Left forelimb (tissue), 1 donor: ENCODE results near the gene GABPB1.
"Not testable (repeated sequence)": the region's sequence is repeated elsewhere in the genome, so short reads cannot be mapped to it uniquely, and the experiment has no call there.

ENCODE experiments used
- DNase-seq: peaks from one replicate; pipeline ENCODE4 v3.0.0-alpha.2; 2018; ENCODE audit warnings: low spot score

The GABPB1 gene

DNA sequence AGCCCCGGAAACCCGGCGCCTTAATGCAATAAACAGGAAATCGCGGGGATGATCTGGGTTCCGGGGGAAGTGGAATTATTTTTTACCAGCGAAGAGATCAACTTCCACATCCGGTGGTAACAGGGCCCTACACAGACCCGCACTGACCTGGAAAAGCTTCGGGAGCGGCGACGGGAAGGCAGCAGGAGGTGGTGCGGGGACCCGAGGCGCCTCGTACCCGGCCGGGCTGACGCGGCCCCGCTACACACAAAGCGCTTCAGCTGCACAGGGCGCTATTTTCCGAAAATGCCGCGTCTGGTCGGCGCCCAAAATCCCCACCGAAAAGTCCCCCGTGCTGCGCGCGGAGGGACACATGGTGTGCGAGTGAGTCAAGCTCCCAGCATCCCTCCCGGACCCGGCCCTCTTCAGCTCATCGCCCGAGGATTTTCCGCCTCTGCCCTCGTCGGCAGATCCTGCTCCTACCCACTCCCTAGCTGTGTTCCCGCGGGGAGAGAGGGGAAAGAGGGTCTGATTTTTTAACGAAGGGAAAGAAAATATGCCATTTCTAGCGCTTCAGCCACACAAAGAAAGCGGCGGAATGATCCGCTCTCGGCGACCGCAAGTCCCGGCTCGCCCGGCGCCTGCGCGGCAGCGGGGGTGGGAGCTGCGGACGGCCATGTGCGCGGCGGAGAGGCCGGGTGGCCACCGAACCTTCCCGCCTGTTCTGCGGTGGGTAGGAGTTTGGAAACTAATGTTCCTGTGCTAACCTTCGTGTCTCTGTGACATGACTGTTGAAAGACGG, at the start of gene GABPB1:
TSS of gene GABPB1 (minus strand) at position 361 of the 781 bp plus-strand sequence. CDS start 45,400 bp downstream, outside the sequence.
- peak; percentile 97 for DNase-seq

DNA sequence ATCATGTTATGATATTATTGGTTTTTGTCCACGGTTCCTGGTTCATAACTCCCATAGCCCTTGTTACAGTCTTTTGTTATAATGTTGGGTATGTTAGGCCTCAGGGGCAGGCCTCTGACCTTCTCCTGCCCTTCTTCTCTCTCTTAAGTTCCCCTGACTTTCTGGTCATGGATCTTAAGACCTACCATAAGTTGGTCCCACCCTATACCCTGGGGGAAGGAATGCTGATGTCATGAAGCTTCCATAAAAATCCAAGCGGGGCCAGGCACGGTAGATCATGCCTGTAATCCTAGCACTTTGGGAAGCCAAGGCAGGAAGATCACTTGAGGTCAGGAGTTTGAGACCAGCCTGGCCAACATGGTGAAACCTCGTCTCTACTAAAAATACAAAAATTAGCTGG, 36.6 kb upstream of the GABPB1 start:
- not testable (repeated sequence) for DNase-seq

DNA sequence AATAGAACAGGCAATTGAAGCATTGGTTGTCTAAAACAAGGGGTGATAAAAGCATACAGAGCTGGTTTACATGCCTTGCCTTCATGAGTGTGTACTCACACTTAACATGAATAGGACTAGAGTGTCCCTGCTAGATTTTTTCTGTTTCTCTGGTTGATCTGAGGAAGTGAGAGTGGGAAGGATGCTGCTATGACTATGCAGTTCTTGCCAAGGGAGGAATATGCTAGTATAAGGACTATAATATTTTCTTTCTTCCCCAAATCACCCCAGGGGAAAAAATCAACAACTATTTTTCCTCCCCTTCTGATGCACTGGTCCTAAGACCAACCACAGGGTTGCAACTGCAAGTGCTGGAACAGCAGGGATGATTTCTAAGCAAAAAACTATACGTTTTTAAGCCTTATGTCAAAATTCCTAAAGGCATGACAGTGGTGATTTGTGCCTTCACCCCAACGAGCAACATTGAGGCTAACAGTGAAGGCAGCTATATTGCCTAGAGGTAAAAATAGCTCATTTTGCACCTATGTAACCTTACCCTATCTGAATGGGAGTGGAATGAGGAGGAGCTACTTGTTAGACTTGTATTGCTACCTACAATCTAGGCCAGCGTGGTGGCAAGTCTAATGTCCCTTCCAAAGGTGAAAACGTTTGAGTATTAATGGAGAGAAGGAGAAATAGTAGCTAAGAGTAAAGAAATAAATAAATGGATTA, 35.7 kb upstream of the GABPB1 start:
- no peak for DNase-seq

DNA sequence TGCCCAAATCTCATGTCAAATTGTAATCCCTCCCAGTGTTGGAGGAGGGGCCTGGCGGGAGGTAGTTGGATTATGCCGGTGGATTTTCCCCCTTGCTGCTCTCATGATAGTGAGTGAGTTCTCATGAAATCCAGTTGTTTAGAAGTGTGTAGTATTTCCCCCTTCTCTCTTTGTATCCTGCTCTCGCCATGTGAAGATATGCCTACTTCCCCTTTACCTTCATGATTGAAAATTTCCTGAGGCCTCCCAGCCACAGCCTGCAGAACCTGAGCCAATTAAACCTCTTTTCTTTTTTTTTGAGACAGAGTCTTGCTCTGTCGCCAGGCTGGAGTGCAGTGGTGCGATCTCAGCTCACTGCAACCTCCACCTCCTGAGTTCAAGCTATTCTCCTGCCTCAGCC, 27.4 kb upstream of the GABPB1 start:
- DNase-seq, result not testable (repeated sequence)

DNA sequence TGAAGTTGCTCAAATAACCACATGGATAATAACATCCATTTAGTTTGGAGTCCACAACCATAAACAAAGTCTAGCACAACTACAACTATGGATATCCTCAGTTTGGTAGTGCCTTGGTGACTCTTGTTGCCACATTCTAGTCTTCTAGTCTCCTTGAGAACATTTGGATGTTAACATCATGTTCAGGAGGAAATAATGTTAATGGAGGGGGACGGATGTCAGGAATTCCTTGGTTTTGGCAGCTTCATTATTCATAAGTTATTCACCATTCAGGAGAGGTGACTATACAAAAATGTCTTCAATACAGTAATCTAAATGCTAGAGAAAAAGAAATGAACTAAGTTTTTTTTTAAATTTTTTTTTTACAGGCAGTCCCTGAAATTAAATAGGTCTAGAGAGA, 26.4 kb upstream of the GABPB1 start:
- DNase-seq, result no peak

DNA sequence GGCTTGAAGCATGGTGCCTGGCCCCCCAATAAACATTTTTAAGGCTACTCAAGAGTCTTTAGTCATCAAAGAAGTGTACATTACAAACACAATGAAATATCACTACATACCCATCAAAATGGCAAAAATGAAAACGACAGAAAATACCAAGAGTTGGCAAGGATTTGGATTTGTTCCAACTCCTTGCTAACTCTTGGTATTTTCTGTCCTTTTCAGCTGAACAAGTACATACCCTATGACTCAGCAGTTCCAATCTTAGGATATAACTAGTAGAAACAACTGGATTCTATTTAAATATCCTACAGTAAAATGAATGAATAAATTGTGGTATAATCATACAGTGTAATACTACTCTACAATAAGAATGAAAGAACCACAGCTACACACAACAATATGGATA, 25.1 kb upstream of the GABPB1 start:
- DNase-seq, result no peak

DNA sequence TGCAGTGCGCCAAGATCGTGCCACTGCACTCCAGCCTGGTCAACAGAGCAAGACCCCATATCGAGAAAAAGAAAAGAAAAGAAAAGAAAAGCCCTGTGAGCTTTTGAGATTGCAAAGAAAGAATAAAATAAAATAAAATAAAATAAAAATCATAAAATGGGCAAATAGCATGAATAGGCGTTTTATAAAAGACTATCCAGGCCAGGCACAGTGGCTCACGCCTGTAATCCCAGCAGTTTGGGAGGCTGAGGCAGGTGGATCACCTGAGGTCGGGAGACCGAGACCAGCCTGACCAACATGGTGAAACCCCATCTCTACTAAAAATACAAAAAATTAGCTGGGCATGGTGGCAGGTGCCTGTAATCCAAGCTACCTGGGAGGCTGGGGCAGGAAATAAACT, 24.4 kb upstream of the GABPB1 start:
- DNase-seq, result not testable (repeated sequence)

DNA sequence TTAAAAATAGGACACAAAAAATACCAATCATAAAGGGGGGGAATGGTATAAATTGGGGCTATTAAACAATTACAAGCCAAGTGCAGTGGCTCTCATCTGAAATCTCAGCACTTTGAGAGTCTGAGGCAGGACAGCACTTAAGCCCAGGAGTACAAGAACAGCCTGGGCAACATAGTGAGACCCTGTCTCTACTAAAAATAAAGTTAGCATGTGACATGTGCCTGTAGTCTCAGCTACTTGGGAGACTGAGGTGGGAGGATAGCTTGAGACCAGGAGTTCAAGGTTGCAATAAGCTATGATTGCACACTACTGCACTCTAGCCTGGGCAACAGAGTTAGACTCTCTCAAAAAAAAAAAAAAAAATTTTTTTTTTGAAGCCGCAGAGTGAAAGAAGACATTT, 23.8 kb upstream of the GABPB1 start:
- DNase-seq, result no peak

DNA sequence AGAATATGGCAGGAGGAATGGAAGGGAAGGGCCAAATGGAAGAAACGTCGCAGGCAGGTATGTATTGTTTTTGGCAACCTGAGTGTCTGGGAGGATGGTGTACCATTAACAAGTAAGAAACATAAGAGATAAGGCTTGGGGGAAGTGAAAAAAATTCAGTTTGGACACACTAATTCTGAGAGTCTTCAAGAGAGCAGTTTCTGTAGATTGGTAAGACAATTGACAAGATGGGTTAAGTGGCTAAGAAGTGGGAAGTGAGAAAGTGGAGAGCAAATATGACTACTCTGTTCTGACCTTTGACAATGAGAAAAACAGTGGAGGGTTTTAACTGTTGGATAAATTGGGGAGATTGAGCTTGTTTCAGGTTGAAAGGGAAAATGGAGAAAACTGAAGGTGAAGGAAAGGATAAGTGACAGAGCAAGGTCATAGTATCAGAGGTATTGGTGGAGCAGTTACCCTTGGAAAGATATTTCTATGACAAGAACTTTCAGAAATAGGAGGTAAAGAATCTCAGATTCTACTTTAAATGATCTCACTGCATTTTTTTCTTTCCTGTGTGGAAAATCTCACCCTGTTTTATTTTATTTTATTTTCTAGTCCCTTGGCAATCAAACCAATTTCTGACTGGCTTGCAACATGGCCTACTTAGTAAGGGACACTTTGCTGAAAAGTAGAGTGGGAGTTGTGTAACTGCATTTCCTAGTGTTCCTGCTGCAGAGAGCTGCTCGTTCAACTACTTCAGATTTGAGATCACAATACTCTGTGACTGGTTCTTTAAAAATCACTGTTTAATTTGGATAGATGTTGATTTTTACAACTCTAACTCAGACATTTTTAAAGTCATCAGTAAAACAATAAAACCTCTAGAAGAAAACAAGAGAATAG, 23.1 kb upstream of the GABPB1 start:
- no peak for DNase-seq

DNA sequence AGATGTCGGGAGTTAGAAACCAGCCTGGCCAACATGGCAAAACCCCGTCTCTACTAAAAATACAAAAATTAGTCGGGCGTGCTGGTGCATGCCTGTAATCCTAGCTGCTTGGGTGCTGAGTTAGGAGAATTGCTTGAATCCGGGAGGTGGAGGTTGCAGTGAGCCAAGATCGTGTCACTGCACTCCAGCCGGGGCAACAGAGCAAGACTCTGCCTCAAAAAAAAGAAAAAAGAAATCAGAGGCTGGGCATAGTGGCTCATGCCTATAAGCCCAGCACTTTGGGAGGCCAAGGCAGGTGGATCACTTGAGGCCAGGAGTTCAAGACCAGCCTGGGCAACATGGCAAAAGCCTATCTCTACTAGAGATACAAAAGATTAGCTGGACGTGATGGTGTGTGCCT, 14.6 kb upstream of the GABPB1 start:
- not testable (repeated sequence) for DNase-seq

DNA sequence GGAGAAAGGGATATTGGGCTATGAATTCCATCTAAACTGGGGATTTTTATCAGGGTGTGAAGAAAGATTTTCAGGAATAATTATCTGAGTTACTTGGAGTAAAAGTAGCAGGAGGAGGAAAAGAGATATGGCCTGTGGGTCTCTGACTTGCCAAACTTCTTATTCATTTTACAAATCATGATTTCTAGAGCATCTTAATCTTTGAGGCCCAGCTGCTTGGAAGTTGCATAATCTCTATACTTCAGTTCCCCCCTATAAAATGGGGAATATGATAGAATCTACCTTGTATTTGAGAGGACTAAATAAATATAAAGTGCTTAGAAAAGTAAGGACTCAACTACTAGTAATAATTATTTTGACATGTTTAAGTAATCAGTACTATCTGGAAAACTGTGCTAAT, 11.0 kb upstream of the GABPB1 start:
- no peak for DNase-seq

DNA sequence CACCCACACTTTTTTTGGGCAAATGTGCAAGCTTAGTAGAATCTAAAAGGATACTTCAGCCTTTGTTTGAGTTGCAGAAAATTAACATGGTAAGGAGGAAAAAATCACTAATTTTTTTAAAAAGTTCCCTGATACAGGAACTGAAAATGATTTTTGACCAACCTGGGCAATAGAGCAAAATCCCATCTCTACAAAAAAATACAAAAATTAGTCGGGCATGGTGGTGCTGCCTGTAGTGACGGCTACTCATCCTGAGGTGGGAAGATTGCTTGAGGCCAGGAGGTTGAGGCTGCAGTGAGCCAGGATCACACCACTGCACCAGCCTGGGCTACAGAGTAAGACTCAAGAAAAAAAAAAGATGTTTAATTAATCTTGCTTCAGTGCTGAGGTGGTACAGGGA, 10.6 kb upstream of the GABPB1 start:
- no peak for DNase-seq

DNA sequence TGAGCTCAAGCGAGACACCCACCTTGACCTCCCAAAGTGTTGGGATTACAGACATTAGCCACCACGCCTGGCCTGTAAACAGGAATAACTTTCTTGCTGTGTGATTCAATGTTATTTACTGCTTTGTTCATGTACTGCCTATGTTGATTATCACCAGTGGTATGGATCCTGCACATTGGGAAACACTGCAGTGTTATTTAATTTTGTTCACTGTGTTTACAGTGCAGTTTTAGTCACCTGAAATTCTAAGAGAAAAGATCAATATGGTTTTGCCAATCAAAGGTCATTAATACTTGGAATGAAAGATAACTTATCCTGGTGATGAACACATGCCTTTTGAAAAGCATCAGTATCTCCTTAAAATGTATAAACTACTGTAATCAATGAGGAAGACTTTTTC, 8.6 kb upstream of the GABPB1 start:
- no peak for DNase-seq

DNA sequence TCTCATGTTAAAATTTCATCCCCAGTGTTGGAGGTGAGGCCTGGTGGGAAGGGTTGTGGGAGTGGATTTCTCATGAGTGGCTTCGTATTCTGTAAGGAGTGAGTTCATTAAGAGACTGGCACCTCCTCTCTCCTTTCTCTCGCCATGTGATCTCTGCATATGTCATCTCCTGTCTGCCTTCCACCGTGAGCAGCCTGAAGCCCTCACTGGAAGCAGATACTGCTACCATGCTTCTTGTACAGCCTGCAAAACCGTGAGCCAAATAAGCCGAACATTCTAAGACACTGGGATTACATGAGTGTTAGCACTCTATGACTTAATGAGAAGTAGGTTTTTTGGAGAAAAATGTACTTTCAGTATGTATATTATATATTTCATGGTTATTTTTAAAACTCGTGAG, 6.8 kb upstream of the GABPB1 start:
- no peak for DNase-seq

DNA sequence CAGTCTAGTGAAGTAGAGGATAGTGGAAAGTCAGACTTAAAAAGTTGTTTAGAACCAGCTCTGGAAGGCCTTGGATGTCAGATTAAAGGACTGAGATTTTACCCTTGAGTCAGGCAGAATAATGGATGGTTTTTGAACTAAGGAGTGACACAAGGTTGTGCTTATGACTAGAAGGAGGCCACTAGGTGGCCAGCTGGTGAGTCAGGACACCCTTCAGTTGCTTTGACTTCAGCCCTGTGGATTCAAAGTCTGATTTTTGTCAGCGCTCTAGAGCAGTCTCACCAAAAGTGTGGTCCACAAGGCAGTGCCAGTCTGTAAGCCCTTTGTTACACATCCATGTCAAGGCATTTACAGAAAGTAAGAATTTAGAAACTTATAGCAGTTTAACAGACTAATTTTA, 3.8 kb upstream of the GABPB1 start:
- no peak for DNase-seq

DNA sequence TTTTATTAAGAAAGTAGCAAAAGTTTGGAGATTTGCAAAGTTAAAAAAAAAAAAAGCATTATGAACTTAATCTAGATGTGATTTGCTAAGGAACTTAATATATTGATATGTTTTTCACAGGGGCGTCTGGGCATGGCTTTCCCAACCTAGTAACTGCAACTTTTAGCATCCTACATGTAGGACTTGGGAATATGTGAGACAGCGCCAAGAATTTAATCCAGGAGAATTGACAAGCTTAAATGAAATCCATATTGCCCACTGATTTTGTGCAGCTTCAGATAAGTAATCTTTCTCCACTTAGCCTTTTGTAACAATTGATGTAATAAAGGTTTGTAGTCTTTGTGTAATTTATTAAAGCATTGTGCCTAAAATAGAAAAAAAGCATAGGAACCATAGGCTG, 982 bp upstream of the GABPB1 start:
- DNase-seq, result no peak

DNA sequence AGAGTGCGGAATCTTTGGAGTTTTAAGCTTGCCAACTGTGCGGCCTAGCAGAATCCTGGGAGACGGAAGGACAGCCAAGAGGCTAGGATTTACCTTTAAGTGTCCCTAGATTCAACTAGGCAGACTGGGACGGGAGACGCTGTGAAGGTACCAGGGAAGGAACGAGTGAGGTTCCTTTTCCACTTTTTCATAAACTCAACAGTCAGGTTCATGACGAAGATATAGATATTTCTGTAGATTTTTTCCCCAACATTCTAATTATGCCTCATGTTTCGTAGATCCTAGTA, 564 bp upstream of the GABPB1 start:
- DNase-seq, result no peak

DNA sequence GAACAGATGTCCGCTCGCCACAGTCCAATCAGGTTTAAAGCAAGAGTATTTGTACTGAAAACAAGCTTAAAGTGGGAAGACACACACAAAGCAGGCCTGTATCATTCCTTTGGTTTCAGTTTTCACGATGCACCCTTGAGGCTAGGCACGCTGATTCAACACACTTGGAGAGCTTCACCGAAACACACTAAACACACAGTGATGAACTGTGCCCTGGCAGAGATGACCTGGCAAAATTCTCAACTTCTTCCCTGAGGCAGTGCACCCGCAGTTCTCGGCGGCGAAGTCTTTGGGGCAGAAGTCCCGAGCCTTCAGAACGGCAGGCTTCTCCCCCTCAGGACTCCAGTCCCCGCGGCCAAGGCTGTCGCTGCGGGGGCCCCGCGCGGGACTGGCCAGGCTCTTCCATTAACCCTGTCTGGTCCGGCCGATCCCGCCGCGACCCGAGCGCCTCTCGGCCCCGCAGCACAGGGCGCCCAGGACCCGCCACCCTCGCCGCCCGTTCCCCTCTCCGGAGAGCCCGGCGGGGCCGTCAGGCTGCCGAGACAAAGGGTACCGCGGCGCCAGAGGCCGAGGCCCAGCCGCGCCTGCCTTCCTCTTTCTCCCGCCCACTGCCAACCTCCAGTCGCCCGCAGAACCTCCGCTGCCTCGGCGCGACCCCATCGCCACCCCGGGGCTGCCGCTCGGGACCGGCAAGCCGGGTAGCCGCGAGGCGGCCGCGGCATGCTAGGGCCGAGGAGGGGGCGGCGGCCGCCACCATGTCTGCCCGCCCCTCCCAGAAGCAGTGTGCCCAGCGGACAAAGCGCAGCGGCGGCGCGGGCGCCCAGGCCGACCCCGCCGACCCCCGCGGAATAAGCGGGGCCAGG, 792 bp downstream of the GABPB1 start:
- DNase-seq, result peak; percentile 74

DNA sequence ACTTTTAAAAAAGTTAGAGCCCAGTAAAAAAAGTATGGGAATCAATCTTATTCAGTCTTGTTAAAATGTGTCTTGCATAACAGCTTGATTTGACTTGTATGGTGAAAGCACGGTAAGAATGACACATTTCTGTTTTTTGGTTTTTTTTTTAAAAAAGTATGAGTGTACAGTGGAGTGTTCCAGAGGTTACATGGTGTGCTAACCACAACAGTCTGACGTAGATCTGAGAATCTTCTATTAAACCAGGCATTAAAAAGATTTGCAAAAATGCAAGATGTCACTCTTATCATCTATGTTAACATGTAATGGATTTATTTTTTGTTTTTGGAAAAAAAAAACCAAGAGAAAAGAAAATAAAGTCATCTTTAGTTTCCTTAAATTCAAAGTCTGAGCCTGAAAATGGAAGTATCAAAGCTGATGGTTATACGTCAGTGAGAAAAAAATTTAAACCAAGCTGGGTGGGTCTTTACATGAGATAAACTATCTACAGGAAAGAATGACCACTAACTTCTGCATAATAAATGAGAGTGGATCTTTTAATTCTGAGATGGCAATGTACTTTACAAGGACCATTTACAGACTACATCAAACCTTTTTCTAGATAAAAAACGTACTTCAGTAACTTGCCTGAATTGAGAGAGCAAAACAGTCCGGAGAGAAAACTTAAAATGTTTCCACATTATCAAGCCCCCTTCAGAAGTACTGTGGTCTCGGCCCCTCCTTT, 1.6 kb downstream of the GABPB1 start:
- DNase-seq, result no peak

DNA sequence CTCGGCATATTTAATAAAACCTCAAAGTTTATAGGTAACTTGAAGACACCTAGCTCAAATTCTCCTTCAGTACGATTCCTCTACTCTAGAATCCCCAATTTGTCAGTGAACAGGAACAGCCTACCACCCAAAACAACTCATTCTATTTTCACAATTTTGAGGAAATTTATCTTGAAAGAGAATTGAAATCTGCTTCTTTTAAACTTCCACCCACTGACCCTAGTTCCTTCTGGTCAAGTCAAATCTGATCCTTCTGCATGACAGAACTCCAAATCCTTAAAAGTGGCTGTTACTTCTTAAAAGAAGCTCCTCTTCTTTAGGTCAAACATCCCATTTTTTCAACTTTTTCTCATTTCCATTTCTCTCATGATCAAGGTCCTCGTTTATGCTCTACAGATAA, 4.4 kb downstream of the GABPB1 start:
- no peak for DNase-seq

DNA sequence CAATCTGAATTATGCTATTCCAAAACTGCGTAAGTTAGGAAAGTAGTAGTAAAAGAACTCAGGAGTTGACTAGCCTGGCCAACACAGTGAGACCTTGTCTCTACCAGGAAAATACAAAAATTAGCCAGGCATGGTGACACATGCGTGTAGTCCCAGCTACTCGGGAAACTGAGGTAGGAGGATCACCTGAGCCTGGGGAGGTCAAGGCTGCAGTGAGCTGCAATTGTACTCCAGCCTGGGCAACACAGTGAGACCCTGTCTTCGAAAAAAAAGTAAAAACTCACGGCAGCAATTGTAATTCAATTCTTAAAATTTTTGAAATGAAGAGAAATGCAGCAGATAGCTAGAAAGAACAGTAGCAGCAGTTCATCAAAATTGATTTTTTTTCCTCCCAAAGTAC, 9.7 kb downstream of the GABPB1 start:
- no peak for DNase-seq
